Limb (tissue), 2 donors: ENCODE results near the gene HERC4.
"Not testable (repeated sequence)": the region's sequence is repeated elsewhere in the genome, so short reads cannot be mapped to it uniquely, and the experiment has no call there.

Source experiments
- DNase-seq, 2 donors: peaks; one replicate each; pipeline ENCODE4 v3.0.0-alpha.2; 2016; ENCODE audit errors: extremely low spot score in 2 of 2

The HERC4 gene

GRCh38 chr10:68047554-68048327 lies 27.3 kb downstream of the HERC4 start:
- no peak for DNase-seq

- no peak for DNase-seq
Measured at GRCh38 chr10:68047122-68047521, 28.0 kb downstream of the HERC4 start.

- DNase-seq: no peak
Measured at GRCh38 chr10:68046642-68047041, 28.4 kb downstream of the HERC4 start.

GRCh38 chr10:68043030-68043429 lies 32.1 kb downstream of the HERC4 start:
- no peak for DNase-seq

- no peak for DNase-seq
Measured at GRCh38 chr10:68032113-68032512, 43.0 kb downstream of the HERC4 start.

- DNase-seq: no peak
Measured at GRCh38 chr10:68027429-68027828, 47.7 kb downstream of the HERC4 start.

- DNase-seq: no peak
Measured at GRCh38 chr10:68023292-68023691, 51.8 kb downstream of the HERC4 start.

GRCh38 chr10:68022324-68022723 lies 52.8 kb downstream of the HERC4 start:
- DNase-seq: not testable (repeated sequence)

- not testable (repeated sequence) for DNase-seq
Measured at GRCh38 chr10:68016519-68016918, 58.6 kb downstream of the HERC4 start.

- no peak for DNase-seq
Measured at GRCh38 chr10:68010426-68010940, 64.6 kb downstream of the HERC4 start.

GRCh38 chr10:68007356-68007755 lies 67.7 kb downstream of the HERC4 start:
- no peak for DNase-seq

GRCh38 chr10:68001539-68001938 lies 73.5 kb downstream of the HERC4 start:
- no peak for DNase-seq

GRCh38 chr10:68001000-68001399 lies 74.1 kb downstream of the HERC4 start:
- DNase-seq: no peak

GRCh38 chr10:67990093-67990492 lies 85.0 kb downstream of the HERC4 start:
- DNase-seq: no peak

- no peak for DNase-seq
Measured at GRCh38 chr10:67988606-67989005, 86.5 kb downstream of the HERC4 start.

- not testable (repeated sequence) for DNase-seq
Measured at GRCh38 chr10:67982603-67983002, 92.5 kb downstream of the HERC4 start.

- no peak for DNase-seq
Measured at GRCh38 chr10:67978749-67979148, 96.3 kb downstream of the HERC4 start.

- DNase-seq: no peak
Measured at GRCh38 chr10:67977251-67977650, 97.8 kb downstream of the HERC4 start.

GRCh38 chr10:67976292-67977245 lies 98.5 kb downstream of the HERC4 start:
- DNase-seq: no peak

- no peak for DNase-seq
Measured at GRCh38 chr10:67975871-67976270, 99.2 kb downstream of the HERC4 start.

GRCh38 chr10:67971311-67971710 lies 103.8 kb downstream of the HERC4 start:
- DNase-seq: no peak

GRCh38 chr10:67969875-67970274 lies 105.2 kb downstream of the HERC4 start:
- DNase-seq: no peak
